ENCODE data around the gene FHAD1.
"Not testable (repeated sequence)": the region's sequence is repeated elsewhere in the genome, so short reads cannot be mapped to it uniquely, and the experiment has no call there.

Gene FHAD1

DNA sequence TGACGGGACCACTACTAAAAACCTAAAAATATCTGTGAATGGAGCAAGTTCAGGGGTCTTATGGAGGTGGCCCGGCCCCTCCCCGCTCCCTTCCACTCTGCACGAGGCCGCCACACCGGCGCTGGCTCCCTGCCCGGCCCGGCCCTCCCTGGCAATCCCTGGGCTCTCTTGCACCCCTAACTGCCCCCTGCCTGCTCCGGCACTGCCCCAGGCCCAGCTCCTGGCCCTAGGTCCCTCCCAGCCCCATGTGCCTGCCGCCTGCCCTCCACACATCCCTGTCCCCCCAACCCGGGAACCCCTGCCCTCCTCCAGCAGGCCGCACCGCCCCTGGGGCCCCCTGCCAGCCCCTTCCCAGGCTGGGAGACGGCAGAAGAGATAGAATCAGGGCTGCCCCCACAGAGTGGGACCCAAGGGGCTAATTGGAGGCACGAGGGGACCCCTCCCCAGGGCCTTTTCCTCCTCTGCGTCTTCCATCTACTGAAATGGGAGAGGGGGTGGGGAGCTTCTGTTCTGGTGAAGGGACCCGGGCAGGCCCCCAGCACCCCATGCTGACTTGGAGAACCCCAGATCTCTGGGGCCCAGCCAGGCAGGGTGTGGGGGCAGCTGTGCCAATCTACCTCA lies 181.9 kb downstream of the FHAD1 start:
- peak overlapping the region; percentile 50 for H3K27ac ChIP-seq
- DNase-seq (ENCODE audit: low spot score) = no peak
- ChIA-PET POLR2A (ENCODE audit: low non-redundant PET) (interaction anchor here (0.5 kb wide), 1 partner anchor 16 kb away, joined by 3 read pairs; no protein-coding TSS in a partner anchor), CTCF (interaction anchor here (0.6 to 3.7 kb wide), 3 partner anchors 105 to 184 kb away, joined by 4 to 57 read pairs (median 5); no protein-coding TSS in a partner anchor)
- TF ChIP-seq, protein P1, sequence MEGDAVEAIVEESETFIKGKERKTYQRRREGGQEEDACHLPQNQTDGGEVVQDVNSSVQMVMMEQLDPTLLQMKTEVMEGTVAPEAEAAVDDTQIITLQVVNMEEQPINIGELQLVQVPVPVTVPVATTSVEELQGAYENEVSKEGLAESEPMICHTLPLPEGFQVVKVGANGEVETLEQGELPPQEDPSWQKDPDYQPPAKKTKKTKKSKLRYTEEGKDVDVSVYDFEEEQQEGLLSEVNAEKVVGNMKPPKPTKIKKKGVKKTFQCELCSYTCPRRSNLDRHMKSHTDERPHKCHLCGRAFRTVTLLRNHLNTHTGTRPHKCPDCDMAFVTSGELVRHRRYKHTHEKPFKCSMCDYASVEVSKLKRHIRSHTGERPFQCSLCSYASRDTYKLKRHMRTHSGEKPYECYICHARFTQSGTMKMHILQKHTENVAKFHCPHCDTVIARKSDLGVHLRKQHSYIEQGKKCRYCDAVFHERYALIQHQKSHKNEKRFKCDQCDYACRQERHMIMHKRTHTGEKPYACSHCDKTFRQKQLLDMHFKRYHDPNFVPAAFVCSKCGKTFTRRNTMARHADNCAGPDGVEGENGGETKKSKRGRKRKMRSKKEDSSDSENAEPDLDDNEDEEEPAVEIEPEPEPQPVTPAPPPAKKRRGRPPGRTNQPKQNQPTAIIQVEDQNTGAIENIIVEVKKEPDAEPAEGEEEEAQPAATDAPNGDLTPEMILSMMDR (conservative IDR thresholded peaks at IDR 0.05; ENCODE audit: low read depth) = no peak

- no peak for DNase-seq (ENCODE audit: low spot score)
- ChIA-PET POLR2A (ENCODE audit: low non-redundant PET) (no interaction called here), CTCF (interaction anchor here (3.7 kb wide), 1 partner anchor 105 kb away, joined by 57 read pairs; no protein-coding TSS in a partner anchor)
- TF ChIP-seq, protein P1 (conservative IDR thresholded peaks at IDR 0.05; ENCODE audit: low read depth) = no peak
- H3K27ac ChIP-seq = peak overlapping the region; percentile 50
Measured at GRCh38 chr1:15429701-15430149, 182.7 kb downstream of the FHAD1 start.

GRCh38 chr1:15430787-15431570 lies 184.0 kb downstream of the FHAD1 start:
- POLR2A ChIA-PET (ENCODE audit: low non-redundant PET) = no interaction called here
- CTCF ChIA-PET = interaction anchor here (0.6 to 3.7 kb wide), 19 partner anchors 10 to 278 kb away, joined by 3 to 57 read pairs (median 4); partner anchors contain the start of gene DNAJC16
- TF ChIP-seq, protein P1 (conservative IDR thresholded peaks at IDR 0.05; ENCODE audit: low read depth) = peak; percentile 91
- H3K27ac ChIP-seq = peak overlapping the region; percentile 50
- no peak for DNase-seq (ENCODE audit: low spot score)

- no peak for DNase-seq (ENCODE audit: low spot score)
- ChIA-PET POLR2A (ENCODE audit: low non-redundant PET) (no interaction called here), CTCF (interaction anchor here (0.6 to 3.7 kb wide), 13 partner anchors 9 to 278 kb away, joined by 3 to 57 read pairs (median 4); no protein-coding TSS in a partner anchor)
- peak overlapping the region; percentile 50; the same call in 1 of the 2 replicates for H3K27ac ChIP-seq
- TF ChIP-seq, protein P1 (conservative IDR thresholded peaks at IDR 0.05; ENCODE audit: low read depth) = 0 out of 2 replicates have a peak, but pooled peaks have one; percentile 32
Measured at GRCh38 chr1:15431571-15431948, 184.5 kb downstream of the FHAD1 start.

DNA sequence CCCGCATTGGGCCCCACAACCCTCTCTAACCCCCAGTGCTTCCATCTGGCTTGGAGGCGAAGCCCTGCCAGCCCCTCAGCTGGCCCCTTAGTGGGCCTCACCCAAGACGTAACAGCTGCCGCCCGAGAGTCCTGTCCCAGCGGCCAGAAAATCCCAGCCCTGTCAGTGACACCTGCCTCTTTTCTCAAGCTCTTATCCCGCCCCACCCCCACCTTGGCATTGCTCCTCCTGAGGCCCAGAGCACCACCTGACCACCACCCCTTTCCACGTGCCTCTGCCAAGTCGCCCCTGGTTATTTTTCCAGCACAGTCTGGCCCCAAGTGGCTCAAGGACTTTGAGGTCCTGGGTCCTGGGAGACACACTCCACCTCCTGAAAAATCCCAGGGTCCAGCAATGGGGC lies 185.3 kb downstream of the FHAD1 start:
- CTCF ChIA-PET = interaction anchor here (0.5 to 3.7 kb wide), 5 partner anchors 32 to 912 kb away, joined by 3 to 57 read pairs (median 3); no protein-coding TSS in a partner anchor
- POLR2A ChIA-PET (ENCODE audit: low non-redundant PET) = no interaction called here
- TF ChIP-seq, protein P1 (conservative IDR thresholded peaks at IDR 0.05; ENCODE audit: low read depth) = no peak
- peak overlapping the region; percentile 50 for H3K27ac ChIP-seq
- no peak for DNase-seq (ENCODE audit: low spot score)

GRCh38 chr1:15433471-15433870 lies 186.4 kb downstream of the FHAD1 start:
- TF ChIP-seq, protein P1 (conservative IDR thresholded peaks at IDR 0.05; ENCODE audit: low read depth) = no peak
- no peak for DNase-seq (ENCODE audit: low spot score)
- no peak overlapping the region for H3K27ac ChIP-seq
- CTCF ChIA-PET = no interaction called here
- POLR2A ChIA-PET (ENCODE audit: low non-redundant PET) = no interaction called here

GRCh38 chr1:15434739-15435138 lies 187.7 kb downstream of the FHAD1 start:
- H3K27ac ChIP-seq; DNase-seq (ENCODE audit: low spot score); CTCF ChIA-PET; POLR2A ChIA-PET (ENCODE audit: low non-redundant PET): not testable (repeated sequence)

All from RWPE1 (cell line).